ENCODE results near the gene TAT.
"Not testable (repeated sequence)": the region's sequence is repeated elsewhere in the genome, so short reads cannot be mapped to it uniquely, and the experiment has no call there.

The TAT gene

GRCh38 chr16:71610936-71611871 lies 34.3 kb upstream of the TAT start:
- DNase-seq (ENCODE audit: low read depth): peak; percentile 63
- no peak overlapping the region for H3K4me3 ChIP-seq (ENCODE audit: low read length)
- peak; percentile 94 for TF ChIP-seq CTCF (IDR thresholded peaks at IDR 0.05; ENCODE audit: insufficient read depth, low read depth, low read length, missing control alignments)

GRCh38 chr16:71610447-71610846 lies 33.6 kb upstream of the TAT start:
- no peak overlapping the region for H3K4me3 ChIP-seq (ENCODE audit: low read length)
- no peak for DNase-seq (ENCODE audit: low read depth)
- no peak for TF ChIP-seq CTCF (IDR thresholded peaks at IDR 0.05; ENCODE audit: insufficient read depth, low read depth, low read length, missing control alignments)

GRCh38 chr16:71609066-71609465 lies 32.2 kb upstream of the TAT start:
- TF ChIP-seq CTCF (IDR thresholded peaks at IDR 0.05; ENCODE audit: insufficient read depth, low read depth, low read length, missing control alignments): no peak
- no peak for DNase-seq (ENCODE audit: low read depth)
- no peak overlapping the region for H3K4me3 ChIP-seq (ENCODE audit: low read length)

- no peak for TF ChIP-seq CTCF (IDR thresholded peaks at IDR 0.05; ENCODE audit: insufficient read depth, low read depth, low read length, missing control alignments)
- no peak overlapping the region for H3K4me3 ChIP-seq (ENCODE audit: low read length)
- DNase-seq (ENCODE audit: low read depth): no peak
Measured at GRCh38 chr16:71600822-71601221, 23.9 kb upstream of the TAT start.

GRCh38 chr16:71598426-71598825 lies 21.5 kb upstream of the TAT start:
- not testable (repeated sequence) for H3K4me3 ChIP-seq (ENCODE audit: low read length); DNase-seq (ENCODE audit: low read depth)

GRCh38 chr16:71595340-71595826 lies 18.5 kb upstream of the TAT start:
- DNase-seq (ENCODE audit: low read depth); H3K4me3 ChIP-seq (ENCODE audit: low read length): not testable (repeated sequence)

- DNase-seq (ENCODE audit: low read depth): no peak
- TF ChIP-seq CTCF (IDR thresholded peaks at IDR 0.05; ENCODE audit: insufficient read depth, low read depth, low read length, missing control alignments): no peak
- H3K4me3 ChIP-seq (ENCODE audit: low read length): no peak overlapping the region
Measured at GRCh38 chr16:71594000-71594646, 17.2 kb upstream of the TAT start.
